CD14-positive monocyte (primary cell): ENCODE results near the gene TRIM29. TPM values are rescaled to one million over a fixed set of nuclear protein-coding genes. Genes with fewer than 3 reads are reported as not detected.

ENCODE experiments used
- DNase-seq, 3 donors: peaks; one replicate each; pipeline ENCODE4 v3.0.0-alpha.2; 2011 to 2022
- H2AFZ ChIP-seq: 2 replicates; pipeline ENCODE4 v1.6.0; 2012; ENCODE audit warnings: mild to moderate bottlenecking, low read depth, low read length, inconsistent platforms; ENCODE audit not compliant: insufficient read depth, poor library complexity, severe bottlenecking
- H3K27ac ChIP-seq, 2 donors: 1 replicate in 1 of 2; 2 replicates in 1 of 2; pipeline ENCODE4 v1.5.1; 2012 to 2013; ENCODE audit warnings: low read length in 2 of 2, control low read depth in 1 of 2, inconsistent platforms in 1 of 2, low read depth in 1 of 2, mild to moderate bottlenecking in 1 of 2
- H3K27me3 ChIP-seq, 2 donors: one replicate each; pipeline versions ENCODE4 v1.6.0 to v1.6.1; 2011 to 2013; ENCODE audit warnings: low read length in 2 of 2; ENCODE audit not compliant: control insufficient read depth in 2 of 2, insufficient read depth in 2 of 2
- H3K36me3 ChIP-seq, 2 donors: replicated peaks in 1 of 2; 1 replicate in 1 of 2; 2 replicates in 1 of 2; pipeline versions ENCODE4 v1.5.1 to v1.6.1; 2012 to 2013; ENCODE audit warnings: low read length in 2 of 2, control low read depth in 1 of 2, inconsistent platforms in 1 of 2, mild to moderate bottlenecking in 1 of 2; ENCODE audit not compliant: insufficient read depth in 2 of 2, control insufficient read depth in 1 of 2
- H3K4me1 ChIP-seq, 2 donors: 1 replicate in 1 of 2; 2 replicates in 1 of 2; pipeline versions ENCODE4 v1.5.1 to v1.6.1; 2012 to 2013; ENCODE audit warnings: low read length in 2 of 2, control low read depth in 1 of 2, inconsistent platforms in 1 of 2, mild to moderate bottlenecking in 1 of 2, moderate library complexity in 1 of 2; ENCODE audit not compliant: insufficient read depth in 2 of 2, control insufficient read depth in 1 of 2
- H3K4me2 ChIP-seq: replicated peaks from 2 replicates; pipeline ENCODE3; 2012; ENCODE audit warnings: low read length, moderate library complexity, mild to moderate bottlenecking; ENCODE audit not compliant: poor library complexity, severe bottlenecking; ENCODE audit errors: extremely low read depth
- H3K4me3 ChIP-seq, 3 experiments: fragments of 200-600 bp in 1 of 3; sonication (generic) in 1 of 3; replicated peaks in 1 of 3; 1 replicate in 2 of 3; 2 replicates in 1 of 3; pipeline ENCODE4 v1.5.1; 2011 to 2013; ENCODE audit warnings: low read length in 3 of 3, mild to moderate bottlenecking in 3 of 3, control low read depth in 2 of 3, low read depth in 2 of 3, inconsistent platforms in 1 of 3, moderate library complexity in 1 of 3
- H3K79me2 ChIP-seq: 2 replicates; pipeline ENCODE4 v1.6.0; 2012; ENCODE audit warnings: mild to moderate bottlenecking, control low read depth, inconsistent platforms, low read length, moderate library complexity; ENCODE audit not compliant: insufficient read depth
- H3K9ac ChIP-seq: 2 replicates; pipeline ENCODE4 v1.6.0; 2017; ENCODE audit warnings: low read length, mild to moderate bottlenecking; ENCODE audit not compliant: insufficient read depth, poor library complexity, severe bottlenecking
- H3K9me3 ChIP-seq, 2 donors: replicated peaks in 1 of 2; 1 replicate in 1 of 2; 2 replicates in 1 of 2; pipeline versions ENCODE4 v1.5.1 to v1.6.1; 2012 to 2013; ENCODE audit warnings: low read length in 2 of 2, control low read depth in 1 of 2; ENCODE audit not compliant: control insufficient read depth in 1 of 2, insufficient read depth in 1 of 2
- H4K20me1 ChIP-seq: 2 replicates; pipeline ENCODE4 v1.6.0; 2012; ENCODE audit warnings: mild to moderate bottlenecking, low read length, control low read depth, moderate library complexity; ENCODE audit not compliant: insufficient read depth
- H3K27ac Mint-ChIP-seq, 7 donors: one replicate each; pipeline ENCODE4 v1.8.0; 2020; ENCODE audit warnings: mild to moderate bottlenecking in 7 of 7, mixed read lengths in 7 of 7, moderate library complexity in 6 of 7, inconsistent platforms in 2 of 7
- H3K27me3 Mint-ChIP-seq, 3 donors: one replicate each; pipeline ENCODE4 v1.8.0; 2021 to 2022; ENCODE audit warnings: low read depth in 3 of 3, mild to moderate bottlenecking in 3 of 3, mixed read lengths in 3 of 3, moderate library complexity in 3 of 3, inconsistent platforms in 1 of 3
- H3K36me3 Mint-ChIP-seq, 2 donors: one replicate each; pipeline ENCODE4 v1.8.0; 2020; ENCODE audit warnings: mixed read lengths in 2 of 2, inconsistent platforms in 1 of 2, mild to moderate bottlenecking in 1 of 2
- H3K4me1 Mint-ChIP-seq: one replicate; pipeline ENCODE4 v1.8.0; 2020; ENCODE audit warnings: mild to moderate bottlenecking, mixed read lengths
- H3K4me3 Mint-ChIP-seq, 2 donors: one replicate each; pipeline ENCODE4 v1.8.0; 2020; ENCODE audit warnings: mild to moderate bottlenecking in 2 of 2, mixed read lengths in 2 of 2, moderate library complexity in 1 of 2
- H3K9me3 Mint-ChIP-seq, 7 donors: one replicate each; pipeline ENCODE4 v1.8.0; 2020 to 2022; ENCODE audit warnings: mixed read lengths in 7 of 7, mild to moderate bottlenecking in 6 of 7, moderate library complexity in 6 of 7, inconsistent platforms in 2 of 7
- CTCF ChIP-seq: fragments of 200-600 bp; IDR thresholded peaks from one replicate; pipeline ENCODE4 v1.8.0; 2022; ENCODE audit warnings: antibody characterized with exemption, mild to moderate bottlenecking
- WGBS: methylation state at CpG from one replicate; pipeline ENCODE4 v1.1.5; 2013; ENCODE audit warnings: missing lambda C conversion rate; ENCODE audit not compliant: insufficient coverage; 5-methylcytosine and 5-hydroxymethylcytosine counted together
- intact Hi-C, 2 donors: fragments of 100-400 bp; cut with micrococcal nuclease; formaldehyde crosslinking; loops; one replicate each; pipeline versions ENCODE4 v1.15.0 to v1.15.1; 2023
- polyA plus RNA-seq, 3 donors: library from polyadenylated mRNA; depleted of rRNA in 1 of 3; unstranded in 2 of 3; stranded (reverse) in 1 of 3; fragments of 300-500 nt in 2 of 3; fragments of >200 nt in 1 of 3; fragmentation: Illumina TruSeq in 2 of 3; gene quantifications; 1 replicate in 2 of 3; 2 replicates in 1 of 3; pipeline ENCODE4 v1.2.3, GENCODE V29; 2012 to 2021

The TRIM29 gene
- polyA plus RNA-seq, 3 donors: not detected

- Histone ChIP-seq H3K27ac (no peak overlapping the region), H4K20me1 (no peaks in the 10 kb centered on the region), H3K4me3 (no peak overlapping the region), H3K9me3 (no peaks in the 10 kb centered on the region), H3K36me3 (no peaks in the 10 kb centered on the region), H3K27me3 (no peaks in the 10 kb centered on the region), H3K4me2 (no peak overlapping the region), H3K4me1 (peaks cover 10 to 11% of the 10 kb centered on the region in 2 donors), H3K9ac (no peak overlapping the region), H3K79me2 (no peaks in the 10 kb centered on the region), H2AFZ (no peak overlapping the region)
- peaks cover 0 to 2% (median 0%) of the 10 kb centered on the region in 7 donors for H3K9me3 Mint-ChIP-seq
- intact Hi-C loops: no loop called here
- no peak overlapping the region for H3K4me3 Mint-ChIP-seq
- peaks cover 17% of the 10 kb centered on the region for H3K4me1 Mint-ChIP-seq
- H3K27ac Mint-ChIP-seq: peak overlapping the region in 1 of 7 donors; percentile 7
- peaks cover 5 to 27% (median 22%) of the 10 kb centered on the region in 3 donors for H3K27me3 Mint-ChIP-seq
- DNase-seq: no peak
- H3K36me3 Mint-ChIP-seq: no peaks in the 10 kb centered on the region
- no peak for TF ChIP-seq CTCF
- 96% methylated on average over 5 of the region's 7 CpGs for WGBS
Observed at GRCh38 chr11:120183701-120184141, 45.8 kb upstream of the TRIM29 start.

- Mint-ChIP-seq H3K27me3 (peaks cover 5 to 27% (median 18%) of the 10 kb centered on the region in 3 donors), H3K36me3 (no peaks in the 10 kb centered on the region), H3K4me3 (no peak overlapping the region), H3K9me3 (peaks cover 0 to 2% (median 0%) of the 10 kb centered on the region in 7 donors), H3K27ac (no peak overlapping the region), H3K4me1 (peaks cover 17% of the 10 kb centered on the region)
- H3K27ac ChIP-seq: no peak overlapping the region
- no peaks in the 10 kb centered on the region for H4K20me1 ChIP-seq
- intact Hi-C loops: no loop called here
- no peak overlapping the region for H3K4me3 ChIP-seq
- peak; percentile 26 for TF ChIP-seq CTCF
- H2AFZ ChIP-seq: no peak overlapping the region
- no peaks in the 10 kb centered on the region for H3K36me3 ChIP-seq
- no peaks in the 10 kb centered on the region for H3K9me3 ChIP-seq
- H3K4me2 ChIP-seq: no peak overlapping the region
- peaks cover 10 to 11% of the 10 kb centered on the region in 2 donors for H3K4me1 ChIP-seq
- no peaks in the 10 kb centered on the region for H3K79me2 ChIP-seq
- no peaks in the 10 kb centered on the region for H3K27me3 ChIP-seq
- no peak overlapping the region for H3K9ac ChIP-seq
- peak in 1 of 3 donors; percentile 5 for DNase-seq
- 92% methylated on average over 5 of the region's 5 CpGs for WGBS
Observed at GRCh38 chr11:120182790-120183491, 45.0 kb upstream of the TRIM29 start.
